MM.1S (cell line): ENCODE data around the gene NDUFB11.

ENCODE experiments used
- CTCF ChIP-seq: fragments of 300-600 bp; sonication (generic); IDR thresholded peaks from 2 replicates; pipeline ENCODE4 v1.5.1; 2016; ENCODE audit warnings: antibody characterized with exemption, low read length, mixed read lengths
- EZH2phosphoT487 ChIP-seq: fragments of 300-600 bp; sonication (generic); IDR thresholded peaks from 2 replicates; pipeline ENCODE4 v1.6.1; 2018; ENCODE audit warnings: antibody characterized with exemption, low read length

DNA sequence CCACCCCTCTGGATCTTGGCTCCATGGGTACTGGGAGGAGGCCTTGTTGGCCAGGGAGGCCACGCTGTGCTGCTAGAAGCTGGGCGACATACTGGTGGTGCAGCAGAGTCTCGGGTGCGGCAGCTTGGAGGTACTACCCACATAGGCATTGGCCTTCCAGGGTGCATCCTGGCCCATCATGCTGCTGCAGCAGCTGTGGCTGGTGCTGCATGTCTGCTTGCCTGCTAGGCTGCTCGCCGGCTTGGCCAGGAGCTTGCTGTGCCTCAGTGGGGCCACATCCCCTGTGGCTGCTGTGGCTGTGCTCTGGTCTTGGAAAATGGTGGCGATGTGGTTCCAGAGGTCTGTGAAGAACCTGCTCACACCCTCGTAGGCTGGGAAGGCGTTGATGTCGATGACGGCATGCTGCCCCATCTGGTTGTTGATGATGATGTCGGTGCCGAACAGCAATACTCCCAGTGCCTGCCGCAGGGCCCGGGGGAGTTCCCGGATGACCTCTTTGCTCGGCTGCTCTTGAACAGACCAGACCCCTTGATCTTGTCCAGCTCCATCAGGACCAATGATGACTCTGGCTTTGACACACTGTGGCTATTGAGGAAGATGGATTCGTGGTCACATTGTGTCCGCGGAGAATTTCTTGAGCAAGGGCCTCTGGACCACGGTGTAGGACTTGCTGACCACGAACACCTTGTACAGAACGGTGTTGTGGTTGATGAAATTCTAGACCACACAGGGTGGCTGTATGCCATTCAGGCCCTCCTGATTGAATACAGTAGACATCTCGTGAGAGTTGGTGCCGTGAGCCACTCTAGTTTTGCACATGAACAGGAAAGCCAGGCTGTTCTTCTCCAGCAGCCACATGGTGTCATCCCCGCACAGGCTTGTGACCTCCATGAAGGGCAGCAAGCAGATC is 12.4 kb upstream of the NDUFB11 start:
- no peak for TF ChIP-seq CTCF
- no peak for TF ChIP-seq EZH2phosphoT487
